NCI-H748 (cell line): Measurements from ENCODE around the gene WDFY1.

Experiments
- DNase-seq: peaks from one replicate; lab custom pipeline; 2025; ENCODE audit not compliant: unreplicated experiment; lab: John Stamatoyannopoulos, UW

The WDFY1 gene

DNA sequence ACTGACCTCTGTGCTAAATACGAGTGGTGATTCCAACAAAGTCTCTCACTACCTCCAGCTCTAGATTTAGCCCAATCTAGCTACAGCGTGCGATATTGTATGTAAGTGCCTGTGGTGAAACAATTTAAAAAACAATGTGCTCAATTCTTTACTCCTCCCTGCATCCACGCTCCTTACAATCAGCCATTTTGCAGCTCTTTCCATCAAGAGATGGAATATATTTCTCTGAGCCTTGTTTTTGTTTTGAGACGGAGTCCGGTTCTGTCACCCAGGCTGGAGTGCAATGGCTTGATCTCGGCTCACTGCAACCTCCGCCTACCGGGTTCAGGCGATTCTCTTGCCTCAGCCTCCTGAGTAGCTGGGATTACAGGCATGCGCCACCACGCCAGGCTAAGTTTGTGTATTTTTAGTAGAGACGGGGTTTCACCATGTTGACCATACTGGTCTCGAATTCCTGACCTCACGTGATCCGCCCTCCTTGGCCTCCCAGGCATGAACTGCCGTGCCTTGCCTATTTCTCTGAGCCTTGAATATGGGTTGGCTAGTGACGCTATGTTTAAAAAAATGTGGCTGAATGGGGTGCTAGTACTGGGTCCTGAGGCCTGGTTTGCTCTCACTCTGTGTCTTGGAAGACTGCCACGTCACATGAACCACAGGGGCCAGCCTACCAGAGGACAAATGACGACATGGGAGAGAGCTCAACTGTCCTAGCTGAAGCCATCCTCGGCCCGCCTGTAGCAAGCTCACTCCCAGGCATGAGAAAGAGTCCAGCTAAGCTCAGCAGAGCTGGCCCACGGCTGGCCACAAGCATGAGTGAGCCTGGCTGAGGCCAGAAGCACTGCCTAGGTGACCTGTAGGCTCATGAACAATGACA lies 14.8 kb downstream of the WDFY1 start:
- no peak for DNase-seq

- no peak for DNase-seq
Measured at GRCh38 chr2:223929571-223930102, 15.5 kb downstream of the WDFY1 start.

- DNase-seq = no peak
Measured at GRCh38 chr2:223928113-223929006, 16.8 kb downstream of the WDFY1 start.

DNA sequence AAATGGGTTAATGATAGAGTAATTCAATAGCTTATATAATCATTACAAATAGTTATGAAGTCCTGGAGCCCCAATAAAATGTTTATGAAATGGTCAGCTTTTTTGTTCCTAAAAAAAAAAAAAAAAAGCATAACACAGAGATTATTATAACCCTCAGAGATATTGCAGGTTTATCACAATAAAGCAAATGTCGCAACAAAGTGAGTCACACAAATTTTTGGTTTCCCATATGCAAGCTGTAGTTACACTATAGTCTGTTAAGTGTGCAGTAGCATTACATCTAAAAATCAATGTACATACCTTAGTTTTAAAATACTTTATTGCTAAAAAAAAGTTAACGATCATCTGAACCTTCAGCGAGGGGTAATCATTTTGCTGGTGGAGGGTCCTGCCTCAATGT lies 20.0 kb downstream of the WDFY1 start:
- no peak for DNase-seq

GRCh38 chr2:223923976-223924375 lies 21.2 kb downstream of the WDFY1 start:
- no peak for DNase-seq

DNA sequence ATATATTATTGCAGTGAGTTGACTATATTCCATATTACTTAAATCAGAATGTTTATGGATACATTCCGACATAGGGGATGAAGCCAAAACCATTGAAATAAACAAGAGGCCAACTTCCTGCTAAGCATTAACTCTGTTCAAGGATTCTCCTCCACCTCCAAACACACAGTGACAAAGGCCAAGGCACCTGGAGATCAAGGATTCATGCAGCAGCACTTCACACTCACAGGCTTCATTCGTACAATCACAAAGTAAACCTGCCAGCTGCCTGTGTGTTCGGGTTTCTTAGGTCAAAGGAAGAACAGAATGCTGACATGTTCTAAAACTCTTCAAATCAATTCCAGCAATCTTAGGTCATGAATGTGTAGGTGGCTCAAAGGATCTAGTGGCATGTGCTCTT lies 22.8 kb downstream of the WDFY1 start:
- no peak for DNase-seq

- no peak for DNase-seq
Measured at GRCh38 chr2:223921204-223921603, 23.9 kb downstream of the WDFY1 start.

GRCh38 chr2:223920109-223920508 lies 25.0 kb downstream of the WDFY1 start:
- DNase-seq = no peak

- DNase-seq = no peak
Measured at GRCh38 chr2:223918671-223919134, 26.4 kb downstream of the WDFY1 start.

GRCh38 chr2:223916181-223916920 lies 28.8 kb downstream of the WDFY1 start:
- DNase-seq = no peak

DNA sequence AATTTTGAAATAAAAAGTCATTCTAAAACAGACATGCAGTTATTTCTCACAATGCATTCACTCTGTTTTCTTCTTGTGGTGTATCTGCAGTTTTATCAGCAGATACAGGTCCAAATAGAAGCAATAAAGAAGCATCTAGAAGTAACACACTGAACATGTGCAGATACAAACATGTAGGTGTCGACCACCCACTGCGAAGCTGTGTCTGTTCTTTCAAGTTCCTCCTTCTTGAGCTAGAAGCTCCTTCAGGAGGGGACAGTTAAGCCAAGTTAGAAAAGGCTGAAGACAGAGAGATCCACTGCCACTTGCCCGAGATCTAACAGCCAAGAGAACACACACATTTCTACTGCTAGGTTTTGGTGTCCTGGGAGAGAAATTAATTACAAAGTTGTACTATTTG lies 30.1 kb downstream of the WDFY1 start:
- no peak for DNase-seq

- DNase-seq = no peak
Measured at GRCh38 chr2:223914324-223914723, 30.8 kb downstream of the WDFY1 start.

GRCh38 chr2:223909001-223909741 lies 36.0 kb downstream of the WDFY1 start:
- DNase-seq = no peak

- DNase-seq = no peak
Measured at GRCh38 chr2:223908304-223908998, 36.7 kb downstream of the WDFY1 start.

- no peak for DNase-seq
Measured at GRCh38 chr2:223905996-223906395, 39.1 kb downstream of the WDFY1 start.

- DNase-seq = no peak
Measured at GRCh38 chr2:223901854-223902253, 43.3 kb downstream of the WDFY1 start.

- no peak for DNase-seq
Measured at GRCh38 chr2:223901311-223901710, 43.8 kb downstream of the WDFY1 start.

DNA sequence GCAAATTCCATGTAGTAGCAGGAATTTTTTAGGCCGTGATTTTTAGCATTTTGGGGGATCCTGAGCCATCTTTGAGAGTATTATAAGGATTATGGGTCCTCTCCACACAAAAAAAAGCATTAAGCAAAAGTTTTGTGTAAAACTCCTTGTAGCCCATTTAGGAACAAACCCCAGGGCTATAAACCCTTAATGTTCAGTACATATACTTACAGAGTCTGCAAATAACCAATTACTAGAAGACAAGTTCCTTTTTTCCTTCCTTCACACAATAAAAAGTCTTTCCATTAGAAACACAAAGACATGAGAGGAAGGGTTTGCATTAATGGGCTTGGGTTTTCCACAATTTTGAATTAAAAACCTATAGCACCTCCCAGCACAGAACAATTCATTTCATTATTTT lies 44.6 kb downstream of the WDFY1 start:
- DNase-seq = no peak

DNA sequence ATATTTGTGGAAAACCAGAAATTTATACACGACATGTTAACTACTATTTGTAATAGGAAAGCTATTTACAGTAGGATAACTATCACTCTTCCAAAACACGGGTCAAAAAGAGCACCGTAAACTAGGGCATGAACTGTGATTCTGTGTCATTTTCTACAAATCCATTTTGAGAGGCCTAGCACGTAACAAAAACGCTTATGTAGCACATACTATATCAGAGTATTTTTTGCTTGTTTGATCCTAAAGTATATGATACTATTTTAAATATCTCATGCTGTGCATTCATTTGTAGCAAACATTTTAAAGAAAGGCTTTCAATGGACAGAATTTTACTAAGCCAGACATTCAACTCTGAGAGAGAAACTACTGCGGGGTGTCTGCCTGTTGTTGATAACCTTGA lies 45.1 kb downstream of the WDFY1 start:
- DNase-seq = no peak
